ENCODE data around the gene ZNF836.

ZNF836 gene

GRCh38 chr19:52142001-52142595 lies 29.3 kb downstream of the ZNF836 start:
- TF ChIP-seq, protein P1, sequence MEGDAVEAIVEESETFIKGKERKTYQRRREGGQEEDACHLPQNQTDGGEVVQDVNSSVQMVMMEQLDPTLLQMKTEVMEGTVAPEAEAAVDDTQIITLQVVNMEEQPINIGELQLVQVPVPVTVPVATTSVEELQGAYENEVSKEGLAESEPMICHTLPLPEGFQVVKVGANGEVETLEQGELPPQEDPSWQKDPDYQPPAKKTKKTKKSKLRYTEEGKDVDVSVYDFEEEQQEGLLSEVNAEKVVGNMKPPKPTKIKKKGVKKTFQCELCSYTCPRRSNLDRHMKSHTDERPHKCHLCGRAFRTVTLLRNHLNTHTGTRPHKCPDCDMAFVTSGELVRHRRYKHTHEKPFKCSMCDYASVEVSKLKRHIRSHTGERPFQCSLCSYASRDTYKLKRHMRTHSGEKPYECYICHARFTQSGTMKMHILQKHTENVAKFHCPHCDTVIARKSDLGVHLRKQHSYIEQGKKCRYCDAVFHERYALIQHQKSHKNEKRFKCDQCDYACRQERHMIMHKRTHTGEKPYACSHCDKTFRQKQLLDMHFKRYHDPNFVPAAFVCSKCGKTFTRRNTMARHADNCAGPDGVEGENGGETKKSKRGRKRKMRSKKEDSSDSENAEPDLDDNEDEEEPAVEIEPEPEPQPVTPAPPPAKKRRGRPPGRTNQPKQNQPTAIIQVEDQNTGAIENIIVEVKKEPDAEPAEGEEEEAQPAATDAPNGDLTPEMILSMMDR (IDR thresholded peaks at IDR 0.05; ENCODE audit: extremely low read depth, missing control alignments), result no peak
- DNase-seq (ENCODE audit: low spot score), result no peak

DNA sequence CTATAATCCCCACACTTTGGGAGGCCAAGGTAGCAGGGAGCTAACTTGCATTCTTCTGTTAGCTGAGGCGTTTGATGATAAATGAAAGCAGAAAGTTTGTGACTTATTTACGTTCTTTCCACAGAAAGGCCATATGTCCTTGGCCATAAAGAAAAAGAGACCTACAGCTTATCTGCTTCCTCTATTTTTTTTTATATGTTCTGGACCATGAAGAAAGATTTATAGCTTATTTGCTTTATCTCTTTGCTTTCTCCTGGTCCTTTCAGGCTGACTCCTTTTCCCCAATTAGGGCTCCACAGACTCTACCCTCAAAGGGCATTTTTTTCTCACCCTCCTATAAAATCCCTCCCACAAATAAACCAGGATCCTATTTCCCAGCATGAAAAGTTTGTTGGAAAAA lies 30.2 kb downstream of the ZNF836 start:
- TF ChIP-seq, protein P1 (IDR thresholded peaks at IDR 0.05; ENCODE audit: extremely low read depth, missing control alignments), result no peak
- no peak for DNase-seq (ENCODE audit: low spot score)

- peak; percentile 94 for DNase-seq (ENCODE audit: low spot score)
- TF ChIP-seq, protein P1 (IDR thresholded peaks at IDR 0.05; ENCODE audit: extremely low read depth, missing control alignments), result no peak
Measured at GRCh38 chr19:52140032-52140710, 31.2 kb downstream of the ZNF836 start.

DNA sequence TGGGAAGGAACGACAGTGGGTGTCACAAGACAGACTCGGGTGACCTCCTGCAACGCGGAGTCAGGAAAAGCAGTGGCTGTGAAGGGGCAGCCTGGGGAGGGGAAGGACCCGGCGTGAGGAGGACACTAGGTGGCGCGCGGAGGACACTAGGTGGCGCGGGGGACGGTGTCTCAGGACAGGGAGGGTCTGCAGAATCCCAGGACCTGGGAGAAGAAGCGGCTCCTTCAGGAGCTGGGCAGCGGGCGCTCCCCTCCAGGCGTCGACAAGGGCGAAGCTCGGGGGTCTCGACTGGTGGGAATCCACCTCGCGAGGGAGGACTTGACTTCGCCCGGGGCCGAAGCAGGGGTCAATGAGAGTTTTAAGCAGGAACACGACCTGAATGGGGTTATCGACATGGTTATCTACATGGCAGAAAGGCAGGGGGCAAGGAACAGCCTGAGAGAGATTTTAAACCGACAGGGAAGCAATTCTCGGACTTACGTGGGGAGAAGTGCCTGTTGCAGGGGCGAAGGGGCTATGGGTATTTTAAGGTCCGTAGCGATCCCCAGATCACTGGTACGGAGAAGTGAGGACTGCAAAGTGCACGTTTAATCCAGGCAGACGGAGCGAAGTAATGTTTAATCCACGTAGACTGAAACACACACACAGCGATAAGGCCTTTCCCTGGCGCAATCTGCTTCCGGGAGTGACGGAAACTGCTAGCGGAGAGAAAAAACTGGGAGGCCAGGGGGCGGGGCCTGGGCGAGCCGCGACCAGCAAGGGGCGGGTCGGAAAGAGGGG lies 32.0 kb downstream of the ZNF836 start, which contains the start of gene ZNF616:
ZNF616 (minus strand) TSS at position 687 of the 780 bp plus-strand sequence. CDS start 9,426 bp downstream, outside the sequence.
- peak; percentile 80 for DNase-seq (ENCODE audit: low spot score)
- TF ChIP-seq, protein P1 (IDR thresholded peaks at IDR 0.05; ENCODE audit: extremely low read depth, missing control alignments), result peak; percentile 92

- TF ChIP-seq, protein P1 (IDR thresholded peaks at IDR 0.05; ENCODE audit: extremely low read depth, missing control alignments), result no peak
- no peak for DNase-seq (ENCODE audit: low spot score)
Measured at GRCh38 chr19:52138983-52139251, 32.5 kb downstream of the ZNF836 start.

DNA sequence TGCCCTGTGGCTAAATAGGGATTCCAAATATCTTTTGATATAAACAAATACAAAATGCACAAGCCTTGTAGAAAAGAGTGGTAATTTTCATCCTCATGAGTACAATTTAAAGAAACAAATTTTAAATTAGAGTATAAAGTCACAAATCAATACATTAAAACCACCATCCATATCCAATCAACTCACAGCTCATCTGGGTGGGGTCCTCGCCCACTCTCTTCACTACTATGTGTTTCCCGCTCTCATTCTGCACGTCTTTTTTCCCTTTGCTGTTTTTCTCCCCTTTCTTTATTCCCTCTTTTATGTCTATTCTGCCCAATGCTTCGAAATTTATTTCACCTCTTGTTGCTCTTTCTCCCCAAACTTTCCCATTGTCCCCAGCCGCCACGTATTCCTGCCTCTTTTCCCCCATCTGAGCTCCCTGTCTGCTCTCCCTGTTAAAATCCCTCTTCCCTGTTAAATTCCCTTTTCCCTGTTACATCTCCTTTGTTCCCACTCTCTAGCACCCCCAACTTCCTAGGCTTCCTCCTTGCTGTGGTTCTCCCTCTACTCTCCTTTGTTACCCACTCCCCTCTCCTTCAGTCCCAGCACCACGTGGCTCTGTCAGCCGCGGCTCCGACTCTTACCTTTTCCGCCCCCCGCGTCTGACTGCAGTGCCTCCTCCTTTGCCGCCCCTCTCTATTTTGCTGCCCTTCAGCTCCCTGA lies 33.0 kb downstream of the ZNF836 start:
- TF ChIP-seq, protein P1 (IDR thresholded peaks at IDR 0.05; ENCODE audit: extremely low read depth, missing control alignments), result no peak
- DNase-seq (ENCODE audit: low spot score), result peak; percentile 25
